Measurements from ENCODE around the gene THSD4.
"Not testable (repeated sequence)": the region's sequence is repeated elsewhere in the genome, so short reads cannot be mapped to it uniquely, and the experiment has no call there.

The THSD4 gene

DNA sequence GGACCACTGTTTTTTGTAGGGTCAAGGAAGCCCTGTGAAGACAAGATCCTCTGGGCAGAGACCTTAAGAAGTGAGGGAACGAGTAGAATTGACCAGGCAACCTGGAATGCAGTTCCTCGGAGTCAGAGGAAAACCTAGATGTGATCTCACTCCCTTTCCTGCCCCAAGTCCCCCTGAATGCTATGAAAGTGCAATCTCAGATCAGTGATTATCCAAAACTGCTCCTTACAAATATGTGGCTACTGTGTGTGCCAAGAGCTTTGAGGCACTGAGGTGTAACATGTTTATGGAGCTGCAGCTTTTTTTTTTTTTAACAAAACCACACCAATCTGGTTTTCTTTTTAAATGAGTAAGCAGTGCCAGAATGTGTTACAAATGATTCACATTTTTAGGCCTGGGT, 35.8 kb downstream of the THSD4 start:
- DNase-seq: no peak

DNA sequence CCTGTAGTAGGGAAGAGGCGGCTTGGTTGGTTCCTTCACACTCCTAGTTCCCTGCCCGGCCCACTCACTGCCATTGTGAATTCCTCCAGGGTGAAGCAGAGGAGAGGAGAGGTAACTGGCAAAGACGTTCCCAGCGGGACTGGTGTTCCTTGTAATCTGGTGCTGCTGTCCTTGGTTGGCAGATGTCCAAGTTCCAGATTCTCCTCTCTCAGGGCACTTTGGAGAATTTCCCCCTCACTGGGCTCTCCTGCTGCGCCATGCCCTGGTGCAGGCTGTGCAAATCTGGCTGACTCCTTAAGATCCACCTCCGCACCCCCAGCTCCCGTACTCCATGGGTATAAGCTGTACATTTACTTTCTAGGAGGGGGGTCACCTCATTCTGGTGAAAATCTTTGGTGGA, 37.3 kb downstream of the THSD4 start:
- no peak for DNase-seq

DNA sequence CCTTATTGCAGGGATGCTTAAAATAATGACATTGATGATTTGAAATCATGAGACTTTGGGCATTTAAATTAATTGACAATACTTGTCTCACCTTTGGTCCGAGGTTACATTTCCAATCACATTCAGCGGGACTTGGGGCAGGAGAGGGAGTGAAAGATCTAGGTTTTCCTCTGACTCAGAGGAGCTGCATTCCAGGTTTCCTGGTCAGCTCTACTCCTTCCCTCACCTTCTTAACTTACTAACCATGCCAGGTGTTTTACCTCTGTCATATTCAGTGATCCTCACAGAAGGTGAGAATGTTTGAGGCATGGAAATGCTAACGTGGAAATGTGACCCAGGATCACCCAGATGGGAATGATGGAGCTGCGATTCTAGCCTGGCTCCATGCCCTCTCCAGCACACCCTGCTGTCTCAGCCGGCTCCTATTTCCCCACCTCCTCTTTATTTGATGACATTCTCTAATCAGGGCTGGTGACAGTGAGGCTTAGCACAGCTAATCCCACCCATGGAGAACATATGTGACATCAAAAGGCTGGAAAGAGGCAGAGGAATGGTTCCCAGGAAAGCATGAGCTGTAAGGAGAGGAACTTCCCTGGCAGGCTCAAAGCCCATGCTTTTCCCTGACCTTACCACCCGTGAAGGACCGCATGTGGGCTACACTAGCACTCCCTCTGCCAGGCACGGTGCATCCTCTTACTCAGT, 38.7 kb downstream of the THSD4 start:
- DNase-seq: no peak

DNA sequence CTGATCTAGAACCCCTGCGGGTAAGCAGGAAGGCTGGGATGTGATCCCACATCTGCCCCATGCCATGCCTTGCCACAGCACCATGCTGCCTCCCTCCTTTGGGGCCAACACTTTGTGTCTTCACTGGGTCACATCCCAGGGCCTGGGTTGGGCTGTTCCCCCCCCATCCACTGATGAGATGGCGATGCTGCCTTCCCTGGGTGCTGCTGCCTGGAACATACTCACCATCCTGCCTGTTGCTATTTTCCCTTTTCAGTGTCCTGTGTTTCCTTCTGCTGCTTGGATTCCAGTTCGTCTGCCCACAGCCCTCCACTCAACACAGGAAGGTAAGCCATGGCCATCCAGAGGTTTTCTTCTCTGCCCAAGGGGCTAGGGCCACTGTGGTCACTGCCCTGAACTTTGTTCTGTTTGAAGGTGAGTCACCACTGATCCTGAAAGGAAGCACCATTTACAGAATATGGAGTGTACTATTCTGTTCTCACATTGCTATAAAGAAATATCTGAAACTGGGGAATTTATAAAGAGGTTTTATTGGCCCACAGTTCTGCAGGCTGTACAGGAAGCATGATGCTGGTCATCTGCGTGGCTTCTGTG, 39.4 kb downstream of the THSD4 start:
- DNase-seq: no peak

DNA sequence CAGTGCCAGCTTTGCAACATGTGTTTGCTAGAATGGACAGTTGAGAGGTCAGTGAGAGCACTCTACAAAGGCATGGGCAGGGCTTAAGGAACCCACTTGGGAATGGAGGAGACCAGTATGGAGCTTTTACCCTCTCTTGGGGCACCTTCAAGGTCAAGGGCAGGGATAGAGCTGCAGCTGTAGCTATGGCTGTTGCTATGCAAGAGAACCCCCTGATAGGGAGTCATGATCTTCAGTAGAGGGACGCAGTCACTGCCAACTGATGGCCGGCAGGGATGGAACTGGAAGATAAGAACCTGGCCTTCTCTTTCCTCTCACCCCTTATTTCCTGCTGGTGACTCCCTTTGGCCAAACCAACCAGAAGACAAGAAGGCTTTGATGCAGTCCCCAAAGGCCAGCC, 40.3 kb downstream of the THSD4 start:
- DNase-seq: no peak

DNA sequence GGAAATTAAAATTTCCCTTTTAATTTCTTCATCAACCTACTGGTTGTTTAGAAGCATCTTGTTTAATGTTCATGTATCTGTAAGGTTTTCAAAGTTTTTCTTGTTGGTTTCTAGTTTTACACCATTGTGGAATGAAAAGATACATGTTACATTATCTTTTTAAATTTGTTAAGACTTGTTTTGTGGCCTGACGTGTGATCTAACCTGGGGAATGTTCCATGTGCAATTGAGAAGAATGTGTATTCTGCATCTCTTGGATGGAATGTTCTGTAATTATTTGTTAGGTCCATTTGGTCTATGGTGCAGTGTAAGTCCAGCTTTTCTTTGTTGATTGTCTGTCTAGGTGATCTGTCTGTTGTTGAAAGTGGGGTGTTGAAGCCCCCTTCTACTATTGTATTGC, 45.7 kb downstream of the THSD4 start:
- no peak for DNase-seq

DNA sequence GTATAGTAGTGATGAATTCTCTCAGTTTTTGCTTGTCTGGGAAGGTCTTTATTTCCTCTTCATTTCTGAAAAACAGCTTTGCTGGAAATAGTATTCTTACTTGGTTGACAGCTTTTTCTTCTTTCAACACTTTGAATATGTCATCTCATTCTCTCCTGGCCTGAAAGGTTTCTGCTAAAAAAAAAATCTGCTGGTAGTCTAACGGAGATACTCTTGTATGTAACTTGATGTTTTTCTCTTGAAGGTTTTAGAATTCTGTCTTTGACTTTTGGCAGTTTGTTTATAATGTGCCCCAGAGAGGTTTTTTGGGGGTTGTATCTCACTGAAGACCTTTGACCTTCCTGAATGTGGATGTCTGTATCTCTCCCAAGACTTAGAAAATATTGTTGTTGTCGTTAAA, 47.0 kb downstream of the THSD4 start:
- no peak for DNase-seq

DNA sequence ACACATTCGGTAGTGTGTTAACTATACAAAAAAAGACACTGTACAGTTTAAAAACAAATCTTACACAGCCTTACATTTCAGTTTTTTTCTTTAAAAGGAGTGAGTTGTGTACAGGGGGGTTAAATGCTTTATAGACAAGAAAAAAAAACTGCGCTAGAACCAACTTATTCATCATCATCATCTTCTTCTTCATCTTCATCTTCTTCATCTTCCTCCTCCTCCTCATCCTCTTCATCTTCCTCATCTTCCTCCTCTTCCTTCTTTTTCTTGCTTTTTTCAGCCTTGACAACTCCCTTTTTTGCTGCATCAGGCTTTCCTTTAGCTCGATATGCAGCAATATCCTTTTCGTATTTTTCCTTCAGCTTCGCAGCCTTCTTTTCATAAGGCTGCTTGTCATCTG, 49.3 kb downstream of the THSD4 start:
- DNase-seq: not testable (repeated sequence)

DNA sequence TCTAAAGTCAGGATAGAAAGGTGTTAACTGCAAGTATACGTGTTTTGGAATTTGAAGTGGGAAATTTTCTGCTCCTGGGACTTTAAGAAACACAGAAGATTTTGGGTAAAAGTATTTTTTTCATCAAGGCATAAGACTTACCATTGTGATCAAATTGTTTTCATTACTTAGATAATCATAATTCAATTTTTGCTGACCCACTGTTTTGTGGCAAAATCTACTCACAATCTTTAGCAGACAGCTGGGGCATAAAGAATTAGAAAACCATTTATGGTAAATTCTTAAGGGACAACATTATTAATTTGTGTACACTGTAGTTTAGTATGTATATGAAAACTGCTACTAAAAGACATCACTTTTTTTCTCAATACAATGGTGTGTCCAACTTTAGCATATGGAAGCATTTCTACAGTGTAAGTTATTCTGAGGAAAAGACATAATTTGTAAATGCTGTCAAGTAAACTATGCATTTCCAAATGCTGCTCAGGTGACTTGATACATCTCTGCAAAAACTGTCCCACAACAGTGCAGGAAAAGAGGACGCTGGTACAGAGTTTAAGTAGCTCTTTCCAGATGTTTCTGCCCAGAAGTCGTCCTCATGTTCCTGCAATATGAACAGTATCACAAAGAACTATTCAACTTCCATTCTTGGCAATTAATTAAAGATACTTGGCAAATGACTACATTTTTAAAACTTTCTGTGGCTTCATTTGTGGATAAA, 52.3 kb downstream of the THSD4 start:
- no peak for DNase-seq

DNA sequence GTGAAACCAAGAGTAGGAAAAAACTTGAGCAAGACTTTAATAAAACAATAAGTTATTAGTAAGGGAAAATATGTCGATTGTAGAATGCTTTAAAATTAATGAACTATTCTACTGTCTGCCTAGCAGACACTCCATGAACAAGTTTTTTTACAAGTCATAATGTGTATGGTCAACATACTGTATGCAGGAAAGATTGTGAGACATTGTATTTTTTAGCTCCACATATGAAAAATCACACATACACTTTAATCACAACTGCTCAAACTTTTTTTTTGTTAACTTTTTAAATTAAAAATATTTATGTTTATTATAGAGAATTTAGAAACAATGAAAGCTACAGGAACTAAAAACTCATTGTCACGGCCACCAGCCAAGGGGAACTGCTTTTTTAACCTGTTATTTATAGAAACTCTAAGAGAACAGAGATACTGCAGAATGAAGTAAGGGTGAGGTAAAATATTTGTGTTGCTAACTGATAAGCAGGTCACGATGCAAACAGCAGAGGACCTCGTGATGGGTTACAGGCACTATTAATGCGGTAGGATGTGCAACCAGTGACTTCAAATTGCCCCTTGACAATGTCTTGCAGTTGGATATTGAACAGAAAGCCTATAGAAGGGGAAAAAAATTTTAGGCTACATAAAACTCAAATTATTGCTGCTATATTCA, 53.0 kb downstream of the THSD4 start:
- no peak for DNase-seq

DNA sequence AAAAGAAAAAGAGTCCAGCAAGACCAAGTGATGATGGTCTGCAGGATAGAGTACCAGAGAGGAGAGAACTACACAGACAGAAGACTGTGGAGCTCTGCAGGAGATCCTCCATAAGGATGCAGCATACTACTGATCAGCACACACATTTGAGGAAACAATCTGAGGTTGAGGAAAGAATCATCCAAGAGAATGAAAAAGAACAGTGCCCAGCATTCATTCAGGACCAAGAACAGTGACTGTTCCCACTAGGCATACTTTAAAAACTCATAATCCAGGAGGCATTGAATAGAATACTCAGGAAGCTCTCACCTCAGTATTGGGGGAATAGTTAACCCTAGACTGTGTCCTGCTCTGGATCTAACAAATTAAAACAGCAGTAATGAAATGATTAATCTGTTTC, 54.9 kb downstream of the THSD4 start:
- DNase-seq: no peak

DNA sequence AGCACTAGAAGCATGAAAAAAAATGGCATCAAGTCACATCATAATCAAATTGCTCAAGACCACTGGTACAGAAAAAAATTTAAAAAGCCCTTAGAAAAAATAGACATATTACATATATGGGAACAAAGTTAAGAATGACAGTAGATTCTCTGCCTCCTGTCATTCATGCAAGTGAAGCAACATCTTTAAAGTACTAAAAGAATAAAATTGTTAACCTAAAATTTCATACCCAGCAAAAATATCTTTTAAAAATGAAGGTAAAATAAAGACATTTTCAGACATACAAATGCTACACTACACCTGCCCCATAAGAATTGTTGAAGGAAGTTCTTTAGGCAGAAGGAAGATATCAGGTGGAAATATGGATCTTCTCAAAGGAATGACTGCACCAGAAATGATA, 55.9 kb downstream of the THSD4 start:
- DNase-seq: no peak

DNA sequence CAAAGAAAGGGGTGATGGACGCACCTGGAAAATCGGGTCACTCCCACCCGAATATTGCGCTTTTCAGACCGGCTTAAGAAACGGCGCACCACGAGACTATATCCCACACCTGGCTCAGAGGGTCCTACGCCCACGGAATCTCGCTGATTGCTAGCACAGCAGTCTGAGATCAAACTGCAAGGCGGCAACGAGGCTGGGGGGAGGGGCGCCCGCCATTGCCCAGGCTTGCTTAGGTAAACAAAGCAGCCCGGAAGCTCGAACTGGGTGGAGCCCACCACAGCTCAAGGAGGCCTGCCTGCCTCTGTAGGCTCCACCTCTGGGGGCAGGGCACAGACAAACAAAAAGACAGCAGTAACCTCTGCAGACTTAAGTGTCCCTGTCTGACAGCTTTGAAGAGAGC, 59.1 kb downstream of the THSD4 start:
- DNase-seq: not testable (repeated sequence)

DNA sequence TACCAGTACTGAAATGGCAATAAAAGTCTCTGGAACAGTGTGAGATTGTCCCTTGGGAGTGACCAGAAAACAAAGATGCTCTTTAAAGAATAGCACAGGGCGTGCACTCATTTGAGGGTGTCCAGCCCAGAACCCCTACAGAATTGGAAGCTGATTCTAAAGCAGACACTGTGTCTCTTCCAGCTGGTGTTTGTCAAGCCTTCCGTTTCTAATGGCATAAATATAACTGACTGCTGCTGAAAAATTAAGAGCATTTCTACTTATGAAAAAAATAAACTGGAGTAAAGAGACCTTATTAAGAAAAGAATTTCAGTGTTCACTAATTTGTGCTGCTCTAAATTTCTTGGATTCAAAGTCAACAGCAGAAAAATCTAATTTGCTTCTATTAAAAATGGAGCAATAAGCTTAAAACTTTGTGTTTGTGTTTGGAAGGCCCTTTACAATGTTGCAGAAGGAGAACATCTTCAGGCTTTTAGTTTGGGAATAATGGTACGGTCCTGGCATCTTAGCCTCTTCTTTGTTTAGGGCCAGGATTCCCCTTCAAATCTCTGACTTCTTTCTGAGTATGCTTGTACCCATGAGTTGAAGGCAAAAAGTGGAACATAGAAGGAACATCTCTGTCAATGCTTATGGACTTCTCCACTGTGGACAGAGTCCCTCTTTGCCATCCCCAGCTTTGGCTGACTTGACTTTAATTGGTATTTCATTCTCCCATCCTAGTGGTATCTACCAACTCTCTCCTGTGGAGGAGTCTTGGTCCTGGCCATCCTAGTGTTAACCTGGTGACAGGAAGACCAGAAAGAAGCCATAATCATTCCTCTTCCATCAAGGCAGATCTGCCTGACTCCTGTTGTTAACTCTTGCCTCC, 65.9 kb downstream of the THSD4 start:
- DNase-seq: no peak

DNA sequence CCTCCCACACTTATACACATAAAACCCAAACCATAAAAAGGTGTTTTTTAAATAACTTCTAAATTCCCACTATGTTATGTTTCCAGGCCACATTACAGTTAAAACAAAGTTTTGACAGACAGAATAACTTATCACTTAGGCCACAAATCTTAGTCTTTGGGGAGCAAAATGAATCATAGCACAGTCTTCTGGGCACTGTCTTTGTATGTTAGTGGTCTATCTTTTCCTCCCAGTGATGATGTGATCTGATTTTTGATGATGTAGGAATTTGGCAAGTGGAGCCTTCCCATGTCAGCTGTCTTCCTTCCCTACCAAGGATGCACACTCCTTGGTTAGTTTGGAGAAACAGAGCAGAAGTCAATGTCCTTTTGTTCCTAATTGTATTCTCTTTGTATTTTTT, 67.3 kb downstream of the THSD4 start:
- no peak for DNase-seq

DNA sequence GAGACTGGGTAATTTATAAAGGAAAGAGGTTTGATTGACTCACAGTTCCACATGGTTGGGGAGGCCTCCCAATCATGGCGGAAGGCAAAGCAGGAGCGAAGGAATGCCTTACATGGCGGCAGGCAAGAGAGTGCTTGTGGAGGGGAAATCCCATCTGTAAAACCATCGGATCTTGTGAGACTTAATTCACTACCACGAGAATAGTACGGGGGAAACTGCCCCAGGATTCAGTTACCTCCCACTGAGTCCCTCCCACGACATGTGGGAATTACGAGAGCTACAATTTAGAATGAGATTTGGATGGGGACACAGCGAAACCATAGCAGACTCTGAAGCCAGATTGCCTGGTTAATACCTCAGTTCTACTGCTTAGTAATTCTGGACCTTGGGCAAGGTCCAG, 67.8 kb downstream of the THSD4 start:
- no peak for DNase-seq

DNA sequence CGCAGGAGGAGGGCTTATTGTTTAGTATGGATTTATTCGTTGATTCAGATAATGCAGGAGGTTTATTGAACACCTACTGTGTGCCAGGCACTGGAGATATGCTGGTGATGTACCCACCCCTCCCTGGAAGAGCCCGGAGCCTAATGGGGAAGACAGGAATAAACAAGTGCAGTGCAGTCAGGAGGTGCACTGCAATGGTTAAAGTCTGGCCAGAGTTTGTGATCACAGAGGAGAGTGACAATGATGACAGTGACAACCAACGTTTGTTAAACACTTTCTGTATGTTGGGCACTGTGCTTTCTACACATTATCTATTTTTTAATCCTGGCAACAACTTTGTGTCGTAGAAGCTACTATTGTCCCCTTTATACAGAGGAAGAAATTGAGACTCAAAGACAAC, 70.4 kb downstream of the THSD4 start:
- DNase-seq: no peak

DNA sequence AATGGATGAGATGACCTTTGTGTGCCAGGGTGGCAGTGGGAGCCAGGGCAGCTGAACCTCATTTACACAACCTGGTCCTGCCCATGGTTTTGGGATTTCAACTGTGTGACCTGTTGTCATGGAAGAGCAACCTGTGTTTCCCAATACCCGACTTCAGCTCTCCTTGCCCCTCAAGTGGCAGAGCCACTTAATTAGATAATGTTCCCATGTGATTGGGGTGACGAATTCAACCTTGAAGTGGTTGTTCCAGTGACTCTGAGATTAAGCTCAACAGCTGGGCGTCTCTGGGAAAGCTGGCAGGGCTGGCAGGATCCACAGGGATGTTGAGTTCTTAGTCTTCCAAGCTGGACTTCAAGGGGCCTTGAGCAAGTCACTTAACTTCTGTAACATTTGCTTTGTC, 71.0 kb downstream of the THSD4 start:
- DNase-seq: no peak

DNA sequence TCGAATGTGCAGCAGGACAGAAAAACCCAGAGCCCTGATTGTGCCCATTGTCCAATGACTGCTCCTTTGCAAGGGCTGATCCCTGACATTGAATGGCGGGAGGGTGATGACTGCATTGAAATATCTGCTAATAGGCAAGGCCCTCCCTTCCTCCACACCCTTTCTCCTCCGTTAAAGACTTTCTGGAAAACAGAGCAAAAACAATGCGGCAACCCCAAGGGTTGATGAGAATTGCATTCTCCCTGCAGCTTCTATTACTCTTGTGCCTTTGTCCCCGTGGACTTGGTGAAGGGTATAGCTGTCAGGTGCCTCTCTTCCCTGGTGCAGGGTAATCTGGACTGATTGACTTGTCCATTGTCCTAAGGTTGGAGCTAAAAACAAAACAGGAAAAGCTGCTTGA, 71.8 kb downstream of the THSD4 start:
- DNase-seq: no peak

DNA sequence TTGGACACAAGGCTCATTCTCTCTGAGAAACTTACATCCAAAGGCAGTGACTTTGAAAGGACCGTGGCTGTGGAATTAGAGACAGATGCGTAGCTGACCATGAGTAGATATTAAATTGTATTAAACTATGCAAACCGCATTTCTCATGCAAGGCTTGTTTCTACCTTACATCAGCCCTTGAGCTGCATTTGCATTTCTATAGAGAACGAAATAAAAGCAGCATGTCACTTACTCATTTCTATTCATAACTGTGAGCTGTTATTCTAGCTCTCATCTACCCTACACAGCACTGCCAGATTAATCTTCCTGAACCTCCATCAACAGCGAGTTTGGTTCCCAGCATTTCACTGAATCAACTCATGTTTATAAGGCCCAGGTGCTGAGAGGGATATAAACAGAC, 72.3 kb downstream of the THSD4 start:
- no peak for DNase-seq

DNA sequence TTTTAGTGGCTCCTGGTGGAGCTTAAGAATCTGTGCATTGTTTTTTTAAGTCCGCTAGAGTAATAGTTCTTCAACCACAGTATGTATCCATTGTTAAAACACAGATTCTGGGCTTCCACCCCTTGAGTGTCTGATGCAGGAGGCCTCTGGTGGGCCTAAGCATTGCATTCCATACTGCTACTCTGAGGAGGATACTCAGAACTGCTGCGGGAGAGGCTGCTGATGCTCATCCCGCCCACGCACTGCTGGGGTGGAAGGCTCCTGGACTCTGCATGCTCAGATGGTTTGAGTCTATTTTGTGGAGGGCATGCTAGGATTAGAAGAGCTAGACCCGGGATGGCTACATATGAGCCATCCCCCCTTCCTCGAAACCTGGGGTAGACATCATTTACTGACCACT, 74.4 kb downstream of the THSD4 start:
- DNase-seq: no peak

DNA sequence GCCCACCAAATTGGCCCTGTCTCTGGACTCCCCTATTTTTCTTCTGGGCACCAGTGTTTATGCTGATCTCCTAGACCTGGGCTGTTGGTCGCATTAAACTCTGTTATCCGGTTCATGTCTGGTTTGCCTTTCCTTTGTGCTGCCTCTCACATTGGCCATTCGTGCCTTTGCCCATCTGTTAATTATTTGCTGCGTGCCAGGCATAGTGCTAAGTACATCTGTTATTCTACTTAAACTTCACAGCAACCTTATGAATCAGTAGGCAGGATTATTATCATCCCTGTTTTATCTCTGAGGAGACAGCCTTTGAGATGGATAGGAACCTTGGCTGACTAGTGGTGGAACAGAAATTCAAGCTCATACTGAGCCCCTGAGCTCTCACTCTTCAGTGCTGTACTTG, 76.0 kb downstream of the THSD4 start:
- no peak for DNase-seq

DNA sequence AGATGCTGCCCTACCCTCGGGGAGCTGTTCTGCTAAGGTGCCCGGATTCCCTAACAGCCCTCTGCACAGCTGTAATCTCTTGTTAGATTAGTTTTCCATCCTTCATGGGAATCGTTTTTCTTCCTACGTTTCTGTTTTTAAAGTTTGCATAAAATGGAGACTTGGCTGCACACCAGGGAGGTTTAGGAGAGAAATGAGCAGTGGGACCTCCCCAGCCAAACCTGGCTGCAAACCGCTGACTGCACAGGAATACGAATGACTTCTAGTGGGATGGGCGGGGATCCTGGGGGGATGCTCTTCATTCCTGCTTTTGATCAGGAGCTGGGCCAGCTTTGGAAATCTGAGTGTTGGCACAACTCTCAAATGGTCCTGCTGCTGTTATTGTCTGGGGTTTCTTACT, 77.5 kb downstream of the THSD4 start:
- DNase-seq: no peak
